Glutamatergic neuron (in vitro differentiated cells): Measurements from ENCODE around the gene RDH5. TPM values are rescaled to one million over a fixed set of nuclear protein-coding genes. Genes with fewer than 3 reads are reported as not detected.

Experiments
- DNase-seq: peaks from one replicate; pipeline ENCODE4 v3.0.0; 2022
- H3K27ac Mint-ChIP-seq: one replicate; pipeline ENCODE4 v1.8.0; 2020; ENCODE audit warnings: mild to moderate bottlenecking, mixed read lengths, inconsistent platforms; ENCODE audit not compliant: unreplicated experiment
- H3K27me3 Mint-ChIP-seq: one replicate; pipeline ENCODE4 v1.8.0; 2020; ENCODE audit warnings: mild to moderate bottlenecking, moderate library complexity, mixed read lengths, inconsistent platforms; ENCODE audit not compliant: unreplicated experiment
- H3K36me3 Mint-ChIP-seq: one replicate; pipeline ENCODE4 v1.8.0; 2020; ENCODE audit warnings: mild to moderate bottlenecking, mixed read lengths, inconsistent platforms; ENCODE audit not compliant: unreplicated experiment
- H3K4me1 Mint-ChIP-seq: one replicate; pipeline ENCODE4 v1.8.0; 2020; ENCODE audit warnings: mild to moderate bottlenecking, low read depth, mixed read lengths, inconsistent platforms; ENCODE audit not compliant: unreplicated experiment
- H3K4me3 Mint-ChIP-seq: one replicate; pipeline ENCODE4 v1.8.0; 2020; ENCODE audit warnings: mild to moderate bottlenecking, mixed read lengths, inconsistent platforms; ENCODE audit not compliant: unreplicated experiment
- H3K9me3 Mint-ChIP-seq: one replicate; pipeline ENCODE4 v1.8.0; 2020; ENCODE audit warnings: mild to moderate bottlenecking, moderate library complexity, mixed read lengths, inconsistent platforms; ENCODE audit not compliant: unreplicated experiment
- total RNA-seq: library from RNA; stranded (reverse); fragmentation: NEBNext Ultra II Directional; extraction: Animal tissue kit (Norgen Biotek cat#: 25700); gene quantifications from one replicate; pipeline ENCODE4 v1.2.1, GENCODE V29; 2021; ENCODE audit not compliant: unreplicated experiment
- TF ChIP-seq, protein P1 (sequence below): fragments of 200-600 bp; sonication (generic); IDR thresholded peaks from one replicate; pipeline ENCODE4 v1.5.0; 2021; ENCODE audit not compliant: partially characterized antibody, unreplicated experiment

The RDH5 gene
- total RNA-seq, 1 donor from 2014 or later, result 6.6 TPM

GRCh38 chr12:55723516-55724225 lies 3.5 kb downstream of the RDH5 start:
- no peak for DNase-seq
- TF ChIP-seq, protein P1, sequence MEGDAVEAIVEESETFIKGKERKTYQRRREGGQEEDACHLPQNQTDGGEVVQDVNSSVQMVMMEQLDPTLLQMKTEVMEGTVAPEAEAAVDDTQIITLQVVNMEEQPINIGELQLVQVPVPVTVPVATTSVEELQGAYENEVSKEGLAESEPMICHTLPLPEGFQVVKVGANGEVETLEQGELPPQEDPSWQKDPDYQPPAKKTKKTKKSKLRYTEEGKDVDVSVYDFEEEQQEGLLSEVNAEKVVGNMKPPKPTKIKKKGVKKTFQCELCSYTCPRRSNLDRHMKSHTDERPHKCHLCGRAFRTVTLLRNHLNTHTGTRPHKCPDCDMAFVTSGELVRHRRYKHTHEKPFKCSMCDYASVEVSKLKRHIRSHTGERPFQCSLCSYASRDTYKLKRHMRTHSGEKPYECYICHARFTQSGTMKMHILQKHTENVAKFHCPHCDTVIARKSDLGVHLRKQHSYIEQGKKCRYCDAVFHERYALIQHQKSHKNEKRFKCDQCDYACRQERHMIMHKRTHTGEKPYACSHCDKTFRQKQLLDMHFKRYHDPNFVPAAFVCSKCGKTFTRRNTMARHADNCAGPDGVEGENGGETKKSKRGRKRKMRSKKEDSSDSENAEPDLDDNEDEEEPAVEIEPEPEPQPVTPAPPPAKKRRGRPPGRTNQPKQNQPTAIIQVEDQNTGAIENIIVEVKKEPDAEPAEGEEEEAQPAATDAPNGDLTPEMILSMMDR, result no peak
- Mint-ChIP-seq H3K9me3 (peaks cover 6% of the 10 kb centered on the region), H3K27me3 (peaks cover 2% of the 10 kb centered on the region), H3K4me3 (no peak overlapping the region), H3K36me3 (peaks cover 9% of the 10 kb centered on the region), H3K27ac (peak overlapping the region; percentile 5), H3K4me1 (peaks cover 28% of the 10 kb centered on the region)

- TF ChIP-seq, protein P1, result peak; percentile 44
- Mint-ChIP-seq H3K27ac (peak overlapping the region; percentile 2), H3K9me3 (peaks cover 6% of the 10 kb centered on the region), H3K4me3 (peak overlapping the region; percentile 96), H3K36me3 (peaks cover 9% of the 10 kb centered on the region), H3K4me1 (peaks cover 26% of the 10 kb centered on the region), H3K27me3 (peaks cover 4% of the 10 kb centered on the region)
- peak; percentile 76 for DNase-seq
These were observed 4.2 kb downstream of the RDH5 start for GRCh38 chr12:55724226-55724939.

- TF ChIP-seq, protein P1, result no peak
These were observed 4.7 kb downstream of the RDH5 start for GRCh38 chr12:55724940-55725309.

DNA sequence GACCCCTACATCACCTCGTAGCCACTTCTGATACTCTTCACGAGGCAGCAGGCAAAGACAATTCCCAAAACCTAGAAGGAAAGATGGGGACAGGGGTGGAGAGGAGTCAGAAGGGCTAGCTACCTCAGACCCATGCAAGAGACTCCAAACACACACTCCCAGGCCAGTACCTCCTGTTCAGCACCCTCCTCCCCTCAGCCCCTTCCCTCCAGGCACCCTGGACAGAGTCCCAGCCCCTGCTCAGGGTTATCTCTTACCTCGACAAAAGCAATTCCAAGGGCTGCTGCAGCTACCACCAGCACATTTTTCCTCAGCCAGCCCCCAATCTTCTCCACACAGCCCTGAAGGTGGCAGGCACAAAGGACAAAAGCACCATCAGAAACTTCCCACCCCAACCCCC lies 5.4 kb downstream of the RDH5 start:
- H3K27me3 Mint-ChIP-seq, result peaks cover 13% of the 10 kb centered on the region
- H3K9me3 Mint-ChIP-seq, result peaks cover 12% of the 10 kb centered on the region
- peak overlapping the region; percentile 96 for H3K4me3 Mint-ChIP-seq
- H3K4me1 Mint-ChIP-seq, result peaks cover 30% of the 10 kb centered on the region
- peaks cover 9% of the 10 kb centered on the region for H3K36me3 Mint-ChIP-seq
- DNase-seq, result no peak
- TF ChIP-seq, protein P1, result no peak
- peak overlapping the region; percentile 80 for H3K27ac Mint-ChIP-seq

More at GRCh38 chr12:55724940-55725309, 4.7 kb downstream of the RDH5 start:
- H3K4me1 Mint-ChIP-seq, result peaks cover 28% of the 10 kb centered on the region
- H3K9me3 Mint-ChIP-seq, result peaks cover 9% of the 10 kb centered on the region
- DNase-seq, result no peak
- peak overlapping the region; percentile 96 for H3K4me3 Mint-ChIP-seq
- peaks cover 9% of the 10 kb centered on the region for H3K27me3 Mint-ChIP-seq
- peak overlapping the region; percentile 80 for H3K27ac Mint-ChIP-seq
- H3K36me3 Mint-ChIP-seq, result peaks cover 9% of the 10 kb centered on the region

GRCh38 chr12:55726971-55727370 lies 6.8 kb downstream of the RDH5 start:
- peaks cover 31% of the 10 kb centered on the region for H3K4me1 Mint-ChIP-seq
- peak overlapping the region; percentile 96 for H3K4me3 Mint-ChIP-seq
- H3K27ac Mint-ChIP-seq, result peak overlapping the region; percentile 70
- TF ChIP-seq, protein P1, result no peak
- H3K27me3 Mint-ChIP-seq, result peaks cover 17% of the 10 kb centered on the region
- H3K9me3 Mint-ChIP-seq, result peaks cover 14% of the 10 kb centered on the region
- peaks cover 9% of the 10 kb centered on the region for H3K36me3 Mint-ChIP-seq
- no peak for DNase-seq
